ENCODE results near the gene DNAJC11. TPM values are rescaled to one million over a fixed set of nuclear protein-coding genes. Genes with fewer than 3 reads are reported as not detected.

The DNAJC11 gene
- total and polyA plus RNA-seq, 10 donors: 13.3 to 66.9 (median 54.6) TPM

GRCh38 chr1:6628971-6629479 lies 72.6 kb downstream of the DNAJC11 start:
- WGBS, 5 donors: 87 to 92% (median 89%) methylated on average over 7 to 12 of the region's 12 CpGs
- intact Hi-C loops (cut with DNase I; ENCODE audit: low total_unique reads): loop anchor here (10.0 kb wide), 1 partner anchor 54 kb away; the partner anchor contains the start of gene ZBTB48
- Histone ChIP-seq H3K36me3 (peaks cover 0 to 73% (median 51%) of the 10 kb centered on the region in 6 donors), H3K27ac (no peak overlapping the region), H3K4me1 (peaks cover 11 to 42% (median 33%) of the 10 kb centered on the region in 6 donors), H3K9me3 (no peaks in the 10 kb centered on the region), H3K27me3 (replicated peaks in 1 of 7) (no peaks in the 10 kb centered on the region), H3K4me3 (no peak overlapping the region)
- TF ChIP-seq CTCF (IDR thresholded peaks at IDR 0.05 in 8 of 11, conservative IDR thresholded peaks at IDR 0.05 in 3 of 11) (no peak), POLR2A (IDR thresholded peaks at IDR 0.05) (no peak), POLR2AphosphoS5 (IDR thresholded peaks at IDR 0.05) (no peak)
- DNase-seq: no peak

- no peak for DNase-seq
- Histone ChIP-seq H3K4me3 (no peak overlapping the region), H3K36me3 (peaks cover 0 to 73% (median 44%) of the 10 kb centered on the region in 6 donors), H3K4me1 (peaks cover 11 to 42% (median 33%) of the 10 kb centered on the region in 6 donors), H3K27ac (no peak overlapping the region), H3K27me3 (replicated peaks in 1 of 7) (no peaks in the 10 kb centered on the region), H3K9me3 (no peaks in the 10 kb centered on the region)
- TF ChIP-seq POLR2AphosphoS5 (IDR thresholded peaks at IDR 0.05) (no peak), POLR2A (IDR thresholded peaks at IDR 0.05) (no peak), CTCF (IDR thresholded peaks at IDR 0.05 in 8 of 11, conservative IDR thresholded peaks at IDR 0.05 in 3 of 11) (no peak)
- intact Hi-C loops (cut with DNase I; ENCODE audit: low total_unique reads): loop anchor here (10.0 kb wide), 1 partner anchor 53 kb away; the partner anchor contains the start of gene ZBTB48
- WGBS, 5 donors: 92 to 96% (median 93%) methylated on average over 20 to 21 of the region's 21 CpGs
Measured at GRCh38 chr1:6627841-6628545, 73.6 kb downstream of the DNAJC11 start.

- intact Hi-C loops (cut with DNase I; ENCODE audit: low total_unique reads): loop anchor here (10.0 kb wide), 1 partner anchor 52 kb away; the partner anchor contains the start of gene ZBTB48
- H3K36me3 ChIP-seq: peaks cover 0 to 73% (median 40%) of the 10 kb centered on the region in 6 donors
- 81 to 96% (median 95%) methylated on average over 9 of the region's 9 CpGs for WGBS, 5 donors
- no peaks in the 10 kb centered on the region for H3K27me3 ChIP-seq (replicated peaks in 1 of 7)
- H3K4me3 ChIP-seq: no peak overlapping the region
- TF ChIP-seq CTCF (IDR thresholded peaks at IDR 0.05 in 8 of 11, conservative IDR thresholded peaks at IDR 0.05 in 3 of 11): no peak
- no peak for TF ChIP-seq POLR2AphosphoS5 (IDR thresholded peaks at IDR 0.05)
- TF ChIP-seq POLR2A (IDR thresholded peaks at IDR 0.05): no peak
- peaks cover 11 to 42% (median 33%) of the 10 kb centered on the region in 6 donors for H3K4me1 ChIP-seq
- no peak for DNase-seq
- H3K27ac ChIP-seq: no peak overlapping the region
- H3K9me3 ChIP-seq: no peaks in the 10 kb centered on the region
Measured at GRCh38 chr1:6627031-6627430, 74.6 kb downstream of the DNAJC11 start.

- no peak for DNase-seq
- Histone ChIP-seq H3K36me3 (peaks cover 0 to 73% (median 47%) of the 10 kb centered on the region in 6 donors), H3K4me1 (peaks cover 11 to 42% (median 33%) of the 10 kb centered on the region in 6 donors), H3K27me3 (replicated peaks in 1 of 7) (no peaks in the 10 kb centered on the region), H3K27ac (peak overlapping the region; percentile 68 to 91 (median 84)), H3K9me3 (no peaks in the 10 kb centered on the region), H3K4me3 (peak overlapping the region; percentile 69 to 96 (median 74))
- TF ChIP-seq CTCF (IDR thresholded peaks at IDR 0.05 in 8 of 11, conservative IDR thresholded peaks at IDR 0.05 in 3 of 11) (no peak), POLR2AphosphoS5 (IDR thresholded peaks at IDR 0.05) (no peak), POLR2A (IDR thresholded peaks at IDR 0.05) (no peak)
- intact Hi-C loops (cut with DNase I; ENCODE audit: low total_unique reads): loop anchor here (10.0 kb wide), 1 partner anchor 51 kb away; the partner anchor contains the start of gene ZBTB48
- 3 to 12% (median 9%) methylated on average over 22 to 32 of the region's 32 CpGs for WGBS, 5 donors
Measured at GRCh38 chr1:6625584-6626149, 75.9 kb downstream of the DNAJC11 start.
